HG02870 (cell line): Measurements from ENCODE around the gene S100A16.
"Not testable (repeated sequence)": the region's sequence is repeated elsewhere in the genome, so short reads cannot be mapped to it uniquely, and the experiment has no call there.

ENCODE experiments used
- ATAC-seq: cut with Tn5 transposase; IDR thresholded peaks from one replicate; pipeline ENCODE4 v1.9.1; 2021; ENCODE audit warnings: mild to moderate bottlenecking, moderate library complexity; ENCODE audit not compliant: unreplicated experiment

The S100A16 gene

DNA sequence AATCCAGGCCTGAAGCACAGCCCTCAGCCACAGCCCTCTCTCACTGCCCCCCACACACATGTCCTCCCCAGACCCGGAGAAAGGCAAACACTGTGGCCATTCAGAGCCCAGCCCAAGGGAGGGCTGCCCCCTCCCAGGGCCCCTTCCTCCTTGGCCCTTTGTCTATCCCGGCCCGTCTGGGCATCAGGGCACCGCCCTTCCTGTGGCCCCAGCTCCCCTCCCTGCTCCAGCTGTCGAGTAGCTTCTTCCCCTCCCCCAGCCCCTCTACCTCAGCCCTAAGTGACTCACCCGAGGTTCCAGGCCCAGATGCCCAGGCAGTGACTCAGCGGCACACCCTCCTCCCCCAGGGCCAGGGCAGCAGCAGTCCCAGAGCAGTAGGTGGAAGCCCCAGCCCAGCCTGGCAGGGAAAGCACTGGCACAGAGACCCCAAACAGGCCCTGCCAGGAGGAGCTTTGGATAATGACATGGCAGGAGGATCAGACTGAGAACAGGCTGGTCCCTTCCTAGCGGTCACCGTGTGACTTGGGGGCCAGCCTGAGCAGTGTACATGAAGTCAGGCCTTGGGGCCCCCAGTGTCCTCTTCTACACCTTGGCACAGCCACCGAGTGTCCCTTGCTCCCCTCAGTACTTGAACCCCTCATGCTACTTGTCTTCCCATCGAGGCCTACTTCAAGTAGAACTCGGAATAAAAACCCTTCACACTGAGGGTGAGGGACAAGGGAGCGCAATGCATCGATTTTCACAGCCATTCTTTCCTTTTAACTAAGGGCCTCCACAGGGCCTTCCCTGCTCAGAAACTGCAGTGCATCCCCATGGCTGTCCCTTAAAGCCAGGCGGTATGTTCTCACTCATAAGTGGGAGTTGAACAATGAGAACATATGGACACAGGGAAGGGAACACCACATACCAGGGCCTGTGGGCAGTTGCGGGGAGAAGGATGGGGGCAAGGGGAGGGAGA, 46.2 kb downstream of the S100A16 start:
- ATAC-seq = no peak

DNA sequence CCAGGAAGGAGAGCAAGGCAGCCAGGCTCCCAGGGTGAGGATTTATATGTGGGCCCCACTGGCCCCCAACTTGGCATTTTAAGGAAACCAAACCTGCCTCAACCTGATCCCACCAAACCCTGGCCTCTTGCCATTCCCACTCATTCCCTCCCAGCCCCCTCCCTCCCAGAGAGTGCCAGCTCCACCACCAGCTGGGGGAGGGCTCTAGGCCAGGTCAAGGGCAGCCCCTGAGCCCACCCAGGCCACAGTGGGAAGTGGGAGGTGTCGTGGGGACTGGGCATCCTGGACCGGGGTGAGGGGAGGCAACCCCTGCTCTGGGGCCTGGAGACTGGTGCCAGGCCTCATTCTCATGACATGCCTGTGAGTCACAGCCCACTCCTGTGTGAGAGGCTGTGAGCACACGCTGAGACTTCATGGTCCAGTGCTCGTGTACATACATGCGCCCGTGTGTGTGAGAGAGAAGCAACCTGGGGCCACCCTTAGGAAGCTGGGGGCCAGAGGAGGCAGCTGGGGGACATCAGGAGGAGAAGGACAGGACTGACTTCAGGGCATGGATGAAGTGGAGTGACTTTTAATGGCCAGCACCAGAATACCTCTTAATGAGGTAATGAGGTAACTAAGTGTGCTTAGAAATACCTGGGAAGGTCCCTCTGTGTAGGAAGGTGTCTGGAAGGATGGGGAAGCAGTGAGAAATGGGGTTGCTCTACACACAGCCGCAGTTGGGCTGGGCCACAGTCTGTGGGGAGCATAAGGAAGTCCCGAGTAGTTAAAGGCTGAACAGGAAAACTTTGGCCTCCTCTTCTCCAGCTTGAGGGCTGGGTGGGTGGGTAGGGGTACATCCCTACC, 47.2 kb downstream of the S100A16 start, which contains the start of gene S100A2:
TSS of gene S100A2 (minus strand) at position 316 of the 846 bp plus-strand sequence. CDS start 1,967 bp downstream, outside the sequence.
- no peak for ATAC-seq

DNA sequence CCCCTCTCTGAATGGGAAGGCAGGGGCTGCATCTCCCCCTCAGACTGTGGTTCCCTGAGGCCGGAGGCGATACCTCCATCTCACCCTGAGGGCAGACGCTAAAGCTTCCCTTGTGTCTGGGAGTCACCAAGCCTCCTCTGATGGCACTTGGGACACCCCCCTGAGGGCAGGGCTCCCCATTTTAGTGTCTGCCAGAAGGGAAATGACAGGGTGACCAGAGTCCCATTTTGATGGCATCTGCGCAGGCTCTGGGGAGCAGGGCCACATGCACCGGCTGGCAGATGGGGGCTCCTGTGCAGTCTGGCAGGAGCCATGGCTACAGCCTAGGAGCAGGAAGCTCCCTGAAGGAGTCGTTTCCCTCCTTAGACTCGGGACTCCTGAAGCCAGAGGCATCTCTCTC, 48.9 kb downstream of the S100A16 start:
- no peak for ATAC-seq

DNA sequence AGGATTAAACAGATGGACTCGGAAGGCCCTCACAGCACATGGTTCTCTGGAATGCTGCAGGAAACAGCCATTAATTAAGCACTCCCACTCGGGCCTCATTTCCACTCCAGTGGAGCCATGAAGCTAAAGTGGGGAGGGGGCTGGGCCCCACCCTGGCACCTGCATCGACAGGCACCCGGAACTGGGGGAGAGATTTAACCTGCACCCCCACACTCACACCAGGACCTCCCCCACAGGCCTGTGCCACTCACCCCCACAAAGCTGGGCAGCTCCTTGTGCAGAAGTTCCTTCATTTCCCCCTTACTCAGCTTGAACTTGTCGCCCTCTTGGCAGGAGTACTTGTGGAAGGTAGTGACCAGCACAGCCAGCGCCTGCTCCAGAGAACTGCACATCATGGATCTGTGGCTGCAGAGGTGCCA, 49.4 kb downstream of the S100A16 start:
- ATAC-seq = no peak

GRCh38 chr1:153562021-153562420, 50.9 kb downstream of the S100A16 start:
- ATAC-seq = not testable (repeated sequence)

DNA sequence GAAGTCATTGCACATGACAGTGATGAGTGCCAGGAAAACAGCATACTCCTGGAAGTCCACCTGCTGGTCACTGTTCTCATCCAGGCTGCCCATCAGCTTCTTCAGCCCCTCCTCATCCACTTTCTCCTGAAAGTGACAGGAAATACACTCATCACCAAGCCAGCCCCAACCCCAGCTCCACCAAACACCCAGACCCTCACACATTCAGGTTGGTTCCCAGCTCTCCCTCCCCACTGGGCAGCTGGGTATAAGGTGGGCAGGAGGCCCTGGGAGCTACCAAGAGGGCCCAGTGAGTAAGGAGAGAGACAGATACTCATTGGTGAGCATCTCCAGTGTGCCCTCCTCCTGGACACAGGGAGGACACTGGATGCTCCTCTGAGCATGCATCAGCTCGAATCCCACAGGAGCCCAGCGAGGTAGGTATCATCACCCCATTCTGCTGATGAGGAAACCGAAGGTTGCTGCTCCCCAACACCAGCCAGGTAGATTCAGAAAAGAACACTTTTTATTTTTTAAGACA, 51.4 kb downstream of the S100A16 start:
- no peak for ATAC-seq

GRCh38 chr1:153560771-153561465, 52.0 kb downstream of the S100A16 start:
- ATAC-seq = no peak

GRCh38 chr1:153560241-153560640, 52.7 kb downstream of the S100A16 start:
- no peak for ATAC-seq

DNA sequence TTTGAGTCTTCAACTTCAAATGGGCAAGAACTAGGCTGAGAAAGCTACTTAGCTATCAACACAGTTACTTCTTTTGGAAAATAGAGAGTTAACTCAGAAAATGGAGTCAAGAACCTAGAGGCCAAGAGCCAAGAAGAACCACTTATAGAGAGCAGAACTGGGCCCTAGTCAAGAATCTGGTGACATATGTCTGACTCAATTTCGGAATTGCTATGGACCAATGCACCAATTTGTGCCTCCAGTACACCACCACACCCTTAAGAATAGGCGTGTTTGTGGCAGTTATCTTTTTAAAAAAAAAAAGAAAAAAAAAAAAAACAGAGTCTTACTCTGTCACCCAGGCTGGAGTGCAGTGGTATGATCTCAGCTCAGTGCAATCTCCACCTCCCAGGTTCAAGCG, 55.1 kb downstream of the S100A16 start:
- ATAC-seq = no peak
